Large intestine (tissue), 3 donors: ENCODE measurements around the gene PTOV1. TPM values are rescaled to one million over a fixed set of nuclear protein-coding genes. Genes with fewer than 3 reads are reported as not detected.

ENCODE experiments used
- DNase-seq, 2 donors: peaks; one replicate each; pipeline versions ENCODE4 v3.0.0 to v3.0.0-alpha.2; 2013
- H3K27ac ChIP-seq: one replicate; pipeline ENCODE4 v1.5.1; 2013; ENCODE audit warnings: low read length
- H3K27me3 ChIP-seq: 2 replicates; pipeline ENCODE4 v1.6.1; 2013; ENCODE audit warnings: low read length; ENCODE audit not compliant: control insufficient read depth, insufficient read depth
- H3K36me3 ChIP-seq: 2 replicates; pipeline ENCODE4 v1.6.1; 2013; ENCODE audit warnings: low read length; ENCODE audit not compliant: control insufficient read depth, insufficient read depth
- H3K4me1 ChIP-seq: one replicate; pipeline ENCODE4 v1.6.1; 2013; ENCODE audit warnings: low read length; ENCODE audit not compliant: control insufficient read depth, insufficient read depth
- H3K4me3 ChIP-seq: one replicate; pipeline ENCODE4 v1.5.1; 2013; ENCODE audit warnings: low read length
- H3K9me3 ChIP-seq: one replicate; pipeline ENCODE4 v1.6.1; 2013; ENCODE audit warnings: mild to moderate bottlenecking, low read depth, low read length, moderate library complexity; ENCODE audit not compliant: control insufficient read depth
- WGBS: methylation state at CpG from one replicate; pipeline ENCODE4 v1.1.5; 2013; ENCODE audit warnings: low lambda C conversion rate; ENCODE audit not compliant: insufficient coverage; 5-methylcytosine and 5-hydroxymethylcytosine counted together
- polyA plus RNA-seq: library from polyadenylated mRNA; unstranded; fragments of 120-200 nt; gene quantifications from one replicate; pipeline ENCODE4 v1.2.1, GENCODE V29; 2013

The PTOV1 gene
- polyA plus RNA-seq, 1 donor, result 153 TPM

- no peaks in the 10 kb centered on the region for H3K27me3 ChIP-seq
- H3K4me3 ChIP-seq, result no peak overlapping the region
- no CpG with 5 or more reads among the region's 31 CpGs for WGBS
- H3K27ac ChIP-seq, result no peak overlapping the region
- H3K4me1 ChIP-seq, result peaks cover 9% of the 10 kb centered on the region
- peaks cover 8% of the 10 kb centered on the region for H3K9me3 ChIP-seq
- no peak for DNase-seq
- peaks cover 64% of the 10 kb centered on the region for H3K36me3 ChIP-seq
Measured at GRCh38 chr19:49881672-49882394, 30.9 kb downstream of the PTOV1 start.

DNA sequence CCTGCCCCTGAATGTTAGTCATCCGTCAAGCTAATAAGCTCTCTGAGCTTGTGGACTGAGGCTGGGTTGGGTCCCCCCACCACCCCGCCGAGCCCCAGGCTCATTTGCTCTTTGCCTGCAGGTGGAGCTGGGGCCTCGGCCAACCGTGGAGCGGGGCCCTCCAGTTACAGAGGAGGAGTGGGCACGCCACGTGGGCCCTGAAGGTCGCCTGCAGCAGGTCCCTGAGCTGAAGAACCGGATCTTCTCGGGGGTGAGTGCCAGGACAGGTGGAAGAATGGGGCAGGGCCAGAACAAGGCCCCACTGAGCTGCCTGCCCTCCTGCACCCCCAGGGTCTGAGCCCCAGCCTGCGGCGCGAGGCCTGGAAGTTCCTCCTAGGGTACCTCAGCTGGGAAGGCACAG lies 31.7 kb downstream of the PTOV1 start:
- DNase-seq, result no peak
- no peak overlapping the region for H3K4me3 ChIP-seq
- no peaks in the 10 kb centered on the region for H3K27me3 ChIP-seq
- WGBS, result no CpG with 5 or more reads among the region's 14 CpGs
- H3K36me3 ChIP-seq, result peaks cover 64% of the 10 kb centered on the region
- H3K4me1 ChIP-seq, result peaks cover 9% of the 10 kb centered on the region
- no peak overlapping the region for H3K27ac ChIP-seq
- H3K9me3 ChIP-seq, result peaks cover 8% of the 10 kb centered on the region

DNA sequence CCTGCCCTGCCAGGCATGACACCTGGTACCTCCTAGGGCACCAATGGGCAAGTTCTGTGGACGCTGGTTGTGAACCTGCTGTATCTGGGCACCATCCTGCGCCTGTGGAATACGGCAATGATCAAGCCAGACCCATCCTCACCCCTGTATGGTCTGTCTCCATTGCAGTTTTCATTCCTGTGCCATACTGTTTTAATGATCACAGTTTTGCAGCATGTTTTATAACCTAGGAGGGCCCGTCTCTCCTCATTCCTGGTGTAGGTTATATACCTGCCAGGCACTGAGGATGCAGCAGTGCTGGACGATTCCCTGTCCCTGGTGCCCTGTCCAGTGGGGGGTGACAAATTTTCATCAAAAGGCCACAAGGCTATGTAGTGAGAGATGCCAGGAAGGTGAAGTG lies 32.1 kb downstream of the PTOV1 start:
- Histone ChIP-seq H3K27me3 (no peaks in the 10 kb centered on the region), H3K36me3 (peaks cover 64% of the 10 kb centered on the region), H3K27ac (no peak overlapping the region), H3K9me3 (peaks cover 8% of the 10 kb centered on the region), H3K4me1 (peaks cover 8% of the 10 kb centered on the region), H3K4me3 (no peak overlapping the region)
- no peak for DNase-seq
- WGBS, result 100% methylated on average over 1 of the region's 5 CpGs

DNA sequence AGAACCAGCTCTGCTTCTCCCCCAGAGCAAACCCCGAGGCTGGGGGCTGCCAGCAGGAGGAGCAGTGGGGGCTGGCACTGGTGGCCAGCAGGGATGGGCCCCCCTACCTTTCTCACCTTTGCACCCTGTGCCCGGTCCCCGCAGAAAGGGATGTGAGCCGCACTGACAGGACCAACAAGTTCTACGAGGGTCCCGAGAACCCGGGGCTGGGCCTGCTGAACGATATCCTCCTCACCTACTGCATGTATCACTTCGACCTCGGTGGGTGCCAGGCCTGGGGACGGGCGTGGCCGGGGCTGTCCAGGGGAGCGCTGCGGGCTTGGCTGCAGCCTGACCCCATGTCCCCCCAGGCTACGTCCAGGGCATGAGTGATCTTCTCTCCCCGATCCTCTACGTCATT lies 33.1 kb downstream of the PTOV1 start:
- no CpG with 5 or more reads among the region's 18 CpGs for WGBS
- Histone ChIP-seq H3K9me3 (peaks cover 8% of the 10 kb centered on the region), H3K36me3 (peaks cover 64% of the 10 kb centered on the region)

DNA sequence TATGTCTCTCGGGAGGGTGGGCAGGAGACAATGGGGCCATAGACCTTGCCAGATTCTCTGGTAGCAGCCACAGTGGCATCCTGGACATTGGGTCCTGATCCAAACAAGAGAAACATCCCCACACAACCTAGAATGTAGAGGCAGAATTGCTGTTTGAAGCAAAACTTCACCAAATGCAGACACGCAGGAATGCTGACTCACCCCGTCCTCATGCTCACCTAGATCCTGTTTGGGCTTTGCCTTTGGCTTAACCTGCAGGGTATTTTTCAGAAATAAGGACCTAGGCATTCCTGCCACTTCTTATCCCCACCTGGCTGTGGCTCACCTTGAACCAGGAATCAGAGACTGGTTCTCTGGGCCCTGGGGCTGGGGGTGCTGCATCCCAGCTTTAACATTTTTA lies 33.8 kb downstream of the PTOV1 start:
- no peak overlapping the region for H3K27ac ChIP-seq
- WGBS, result no CpG with 5 or more reads among the region's 3 CpGs
- H3K27me3 ChIP-seq, result peaks cover 5% of the 10 kb centered on the region
- H3K36me3 ChIP-seq, result peaks cover 59% of the 10 kb centered on the region
- no peak overlapping the region for H3K4me3 ChIP-seq
- no peaks in the 10 kb centered on the region for H3K4me1 ChIP-seq
- DNase-seq, result no peak
- H3K9me3 ChIP-seq, result peaks cover 14% of the 10 kb centered on the region

More for the DNA sequence above, 33.1 kb downstream of the PTOV1 start:
- Histone ChIP-seq H3K4me3 (no peak overlapping the region), H3K27ac (no peak overlapping the region), H3K4me1 (no peaks in the 10 kb centered on the region), H3K27me3 (no peaks in the 10 kb centered on the region)
- no peak for DNase-seq

GRCh38 chr19:49887037-49887664 lies 36.2 kb downstream of the PTOV1 start:
- peaks cover 6% of the 10 kb centered on the region for H3K4me1 ChIP-seq
- DNase-seq, result no peak
- no CpG with 5 or more reads among the region's 23 CpGs for WGBS
- peaks cover 38% of the 10 kb centered on the region for H3K36me3 ChIP-seq
- H3K4me3 ChIP-seq, result no peak overlapping the region
- H3K9me3 ChIP-seq, result peaks cover 16% of the 10 kb centered on the region
- peaks cover 19% of the 10 kb centered on the region for H3K27me3 ChIP-seq
- no peak overlapping the region for H3K27ac ChIP-seq

DNA sequence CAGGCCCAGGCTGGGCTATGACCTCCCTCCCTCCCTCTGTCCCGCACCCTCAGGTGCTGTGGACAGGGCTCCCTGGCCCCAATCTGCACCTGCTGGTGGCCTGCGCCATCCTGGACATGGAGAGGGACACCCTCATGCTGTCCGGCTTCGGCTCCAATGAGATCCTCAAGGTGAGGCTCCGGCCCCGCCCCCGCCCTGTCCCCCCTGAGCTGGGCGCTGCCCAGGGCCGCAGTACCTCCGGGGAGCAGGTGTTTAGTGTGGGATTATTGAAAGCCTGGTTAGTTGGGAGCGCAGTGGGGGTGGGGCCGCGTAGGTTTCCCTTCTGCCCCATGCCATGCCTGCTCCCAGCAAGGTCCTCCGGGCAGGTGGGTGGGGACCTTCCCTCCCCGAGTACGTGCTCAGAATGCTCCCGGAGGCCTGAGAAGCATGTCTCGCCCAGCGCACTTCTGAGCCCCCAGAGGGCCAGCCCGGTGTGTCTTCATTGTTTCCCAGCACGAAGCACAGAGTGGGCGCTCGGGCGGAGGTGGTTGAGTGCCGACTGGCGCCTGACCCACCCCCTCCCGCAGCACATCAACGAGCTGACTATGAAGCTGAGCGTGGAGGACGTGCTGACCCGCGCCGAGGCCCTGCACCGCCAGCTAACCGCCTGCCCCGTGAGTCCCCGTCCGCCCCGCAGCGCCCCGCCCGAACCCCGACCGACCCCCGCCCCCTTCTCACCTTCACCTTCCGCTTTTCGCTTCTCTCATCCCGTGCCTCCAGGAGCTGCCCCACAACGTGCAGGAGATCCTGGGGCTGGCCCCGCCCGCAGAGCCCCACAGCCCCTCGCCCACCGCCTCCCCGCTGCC lies 36.9 kb downstream of the PTOV1 start:
- peaks cover 19% of the 10 kb centered on the region for H3K27me3 ChIP-seq
- no peak overlapping the region for H3K4me3 ChIP-seq
- H3K27ac ChIP-seq, result no peak overlapping the region
- peaks cover 6% of the 10 kb centered on the region for H3K4me1 ChIP-seq
- DNase-seq, result no peak
- peaks cover 12% of the 10 kb centered on the region for H3K9me3 ChIP-seq
- H3K36me3 ChIP-seq, result peaks cover 30% of the 10 kb centered on the region
- WGBS, result no CpG with 5 or more reads among the region's 54 CpGs

- DNase-seq, result no peak
- peaks cover 11% of the 10 kb centered on the region for H3K9me3 ChIP-seq
- no CpG with 5 or more reads among the region's 18 CpGs for WGBS
- peaks cover 25% of the 10 kb centered on the region for H3K36me3 ChIP-seq
- peaks cover 19% of the 10 kb centered on the region for H3K27me3 ChIP-seq
- H3K4me1 ChIP-seq, result peaks cover 6% of the 10 kb centered on the region
- no peak overlapping the region for H3K27ac ChIP-seq
- H3K4me3 ChIP-seq, result no peak overlapping the region
Measured at GRCh38 chr19:49888510-49888824, 37.5 kb downstream of the PTOV1 start.

- Histone ChIP-seq H3K27me3 (peaks cover 19% of the 10 kb centered on the region), H3K4me3 (no peak overlapping the region), H3K27ac (no peak overlapping the region), H3K4me1 (peaks cover 6% of the 10 kb centered on the region), H3K9me3 (peaks cover 11% of the 10 kb centered on the region), H3K36me3 (peaks cover 18% of the 10 kb centered on the region)
- DNase-seq, result no peak
- no CpG with 5 or more reads among the region's 23 CpGs for WGBS
Measured at GRCh38 chr19:49889038-49889686, 38.2 kb downstream of the PTOV1 start.

GRCh38 chr19:49889687-49890348 lies 38.9 kb downstream of the PTOV1 start:
- no CpG with 5 or more reads among the region's 71 CpGs for WGBS
- Histone ChIP-seq H3K4me1 (peaks cover 6% of the 10 kb centered on the region), H3K4me3 (peak overlapping the region; percentile 11), H3K27ac (no peak overlapping the region), H3K36me3 (peaks cover 11% of the 10 kb centered on the region), H3K27me3 (peaks cover 19% of the 10 kb centered on the region), H3K9me3 (peaks cover 11% of the 10 kb centered on the region)
- DNase-seq, result peak; percentile 80 to 83
